ENCODE results near the gene ANXA4. TPM values are rescaled to one million over a fixed set of nuclear protein-coding genes. Genes with fewer than 3 reads are reported as not detected.

The ANXA4 gene
- total and polyA plus RNA-seq, 2 experiments from 2014 or later, result 107 to 231 TPM

DNA sequence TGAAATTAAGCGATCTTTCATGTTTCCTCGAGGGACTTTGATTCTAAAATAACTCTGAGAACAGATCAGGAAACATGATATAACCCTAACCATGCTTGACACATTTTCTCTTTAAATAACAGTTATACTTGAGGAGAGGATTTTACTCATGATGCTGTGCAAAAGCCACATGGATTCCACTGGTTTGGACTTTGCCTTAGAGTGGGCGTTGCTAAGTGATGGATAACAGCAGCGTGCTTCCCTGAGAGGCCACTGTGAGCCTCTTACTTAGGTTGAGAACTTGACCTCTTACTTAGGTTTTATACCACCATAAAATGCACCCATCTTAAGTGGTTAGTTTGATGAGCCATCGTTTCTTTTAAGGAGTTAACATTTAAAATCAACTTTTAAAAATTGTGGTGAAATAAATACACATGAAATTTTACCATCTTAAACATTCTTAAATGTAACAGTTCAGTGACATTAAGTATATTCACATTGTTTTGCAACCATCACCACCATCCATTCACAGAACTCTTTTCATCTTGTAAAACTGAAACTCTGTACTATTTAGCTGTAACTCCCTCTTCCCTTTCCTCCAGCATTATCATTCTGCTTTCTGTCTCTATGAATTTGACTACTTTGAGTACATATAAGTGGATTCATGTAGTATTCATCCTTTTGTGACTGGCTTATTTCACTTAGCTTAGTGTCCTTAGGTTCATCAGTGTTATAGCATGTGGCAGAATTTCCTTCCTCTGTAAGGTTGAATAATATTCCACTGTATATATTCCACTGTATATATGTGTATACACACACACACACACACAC, 22.6 kb downstream of the ANXA4 start:
- Histone ChIP-seq H3K4me3 (no peak overlapping the region), H3K4me2 (peak overlapping the region; percentile 35), H3K36me3 (replicated peaks; ENCODE audit: insufficient read depth, low read depth) (peaks cover 2% of the 10 kb centered on the region), H2AFZ (no peak overlapping the region), H3K9me3 (ENCODE audit: low read depth) (no peaks in the 10 kb centered on the region), H4K20me1 (ENCODE audit: insufficient read depth, poor library complexity, severe bottlenecking) (no peaks in the 10 kb centered on the region), H3K9me2 (replicated peaks; ENCODE audit: insufficient read depth) (no peaks in the 10 kb centered on the region), H3K79me2 (peaks cover 71% of the 10 kb centered on the region), H3K27ac (peak overlapping the region; percentile 96), H3K27me3 (no peaks in the 10 kb centered on the region), H3K4me1 (ENCODE audit: insufficient read depth) (peaks cover 62% of the 10 kb centered on the region)
- TF ChIP-seq CTCF (IDR thresholded peaks at IDR 0.05; ENCODE audit: poor library complexity) (no peak), EZH2 (IDR thresholded peaks at IDR 0.05; ENCODE audit: borderline replicate concordance) (no peak), EZH2phosphoT487 (IDR thresholded peaks at IDR 0.05; ENCODE audit: low read depth, severe bottlenecking, unreplicated experiment) (no peak)
- DNase-seq (ENCODE audit: low spot score), result peak; percentile 73
- WGBS (ENCODE audit: low lambda C conversion rate, missing lambda C conversion rate), result 68% methylated on average over 5 of the region's 5 CpGs

DNA sequence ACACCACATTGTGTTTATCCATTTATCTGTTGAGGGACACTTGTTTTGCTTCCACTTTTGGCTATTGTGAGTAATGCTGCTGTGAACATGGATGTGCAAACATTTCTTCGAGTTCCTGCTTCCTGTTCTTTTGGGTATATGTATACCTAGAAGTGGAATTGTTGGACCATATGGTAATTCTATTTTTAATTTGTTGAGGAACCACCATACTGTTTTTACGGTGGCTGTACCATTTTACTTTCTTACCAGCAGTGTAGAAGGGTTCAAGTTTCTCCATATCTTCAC, 23.1 kb downstream of the ANXA4 start:
- peaks cover 68% of the 10 kb centered on the region for H3K79me2 ChIP-seq
- H3K27me3 ChIP-seq, result no peaks in the 10 kb centered on the region
- H3K4me3 ChIP-seq, result no peak overlapping the region
- TF ChIP-seq EZH2 (IDR thresholded peaks at IDR 0.05; ENCODE audit: borderline replicate concordance), result no peak
- no peaks in the 10 kb centered on the region for H3K9me2 ChIP-seq (replicated peaks; ENCODE audit: insufficient read depth)
- H3K4me1 ChIP-seq (ENCODE audit: insufficient read depth), result peaks cover 67% of the 10 kb centered on the region
- peak overlapping the region; percentile 96 for H3K27ac ChIP-seq
- H2AFZ ChIP-seq, result no peak overlapping the region
- DNase-seq (ENCODE audit: low spot score), result no peak
- H3K36me3 ChIP-seq (replicated peaks; ENCODE audit: insufficient read depth, low read depth), result peaks cover 2% of the 10 kb centered on the region
- H4K20me1 ChIP-seq (ENCODE audit: insufficient read depth, poor library complexity, severe bottlenecking), result no peaks in the 10 kb centered on the region
- peak overlapping the region; percentile 28 for H3K4me2 ChIP-seq
- 91% methylated on average over 2 of the region's 2 CpGs for WGBS (ENCODE audit: low lambda C conversion rate, missing lambda C conversion rate)
- H3K9me3 ChIP-seq (ENCODE audit: low read depth), result no peaks in the 10 kb centered on the region

- Histone ChIP-seq H3K36me3 (replicated peaks; ENCODE audit: insufficient read depth, low read depth) (peaks cover 2% of the 10 kb centered on the region), H4K20me1 (ENCODE audit: insufficient read depth, poor library complexity, severe bottlenecking) (no peaks in the 10 kb centered on the region), H2AFZ (no peak overlapping the region), H3K4me3 (no peak overlapping the region), H3K4me2 (no peak overlapping the region), H3K4me1 (ENCODE audit: insufficient read depth) (peaks cover 72% of the 10 kb centered on the region), H3K27ac (peak overlapping the region; percentile 96), H3K9me2 (replicated peaks; ENCODE audit: insufficient read depth) (no peaks in the 10 kb centered on the region), H3K9me3 (ENCODE audit: low read depth) (no peaks in the 10 kb centered on the region), H3K79me2 (peaks cover 64% of the 10 kb centered on the region), H3K27me3 (no peaks in the 10 kb centered on the region)
- no peak for DNase-seq (ENCODE audit: low spot score)
- 73% methylated on average over 3 of the region's 3 CpGs for WGBS (ENCODE audit: low lambda C conversion rate, missing lambda C conversion rate)
- no peak for TF ChIP-seq CTCF (IDR thresholded peaks at IDR 0.05; ENCODE audit: poor library complexity)
- no peak for TF ChIP-seq EZH2 (IDR thresholded peaks at IDR 0.05; ENCODE audit: borderline replicate concordance)
- TF ChIP-seq EZH2phosphoT487 (IDR thresholded peaks at IDR 0.05; ENCODE audit: low read depth, severe bottlenecking, unreplicated experiment), result no peak
Measured at GRCh38 chr2:69766014-69766413, 24.1 kb downstream of the ANXA4 start.

DNA sequence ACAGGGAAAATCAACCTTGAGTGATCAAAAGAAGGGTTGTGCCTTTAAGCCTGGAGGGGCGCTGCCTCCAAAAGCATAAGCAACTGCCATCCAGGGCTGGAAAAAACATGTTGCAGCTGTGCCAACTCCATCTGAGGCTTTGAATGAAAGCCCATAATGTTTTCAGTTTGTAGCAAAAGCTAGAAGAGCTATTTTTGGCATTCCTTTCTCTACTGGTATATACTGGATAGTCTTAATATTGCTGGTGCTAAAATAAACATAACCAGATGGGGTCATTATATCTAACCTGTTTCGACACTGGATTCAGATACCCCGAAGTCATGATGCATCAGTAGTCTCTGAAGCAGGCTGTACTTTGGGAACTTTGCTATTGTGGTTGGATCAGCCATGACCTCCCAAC, 25.1 kb downstream of the ANXA4 start:
- peak; percentile 12 for TF ChIP-seq CTCF (IDR thresholded peaks at IDR 0.05; ENCODE audit: poor library complexity)
- TF ChIP-seq EZH2phosphoT487 (IDR thresholded peaks at IDR 0.05; ENCODE audit: low read depth, severe bottlenecking, unreplicated experiment), result no peak
- TF ChIP-seq EZH2 (IDR thresholded peaks at IDR 0.05; ENCODE audit: borderline replicate concordance), result no peak
- Histone ChIP-seq H3K4me2 (peak overlapping the region; percentile 25), H3K4me1 (ENCODE audit: insufficient read depth) (peaks cover 79% of the 10 kb centered on the region), H3K27ac (peak overlapping the region; percentile 96), H4K20me1 (ENCODE audit: insufficient read depth, poor library complexity, severe bottlenecking) (no peaks in the 10 kb centered on the region), H3K27me3 (no peaks in the 10 kb centered on the region), H3K4me3 (no peak overlapping the region), H3K9me3 (ENCODE audit: low read depth) (no peaks in the 10 kb centered on the region), H3K79me2 (peaks cover 64% of the 10 kb centered on the region), H2AFZ (no peak overlapping the region), H3K9me2 (replicated peaks; ENCODE audit: insufficient read depth) (no peaks in the 10 kb centered on the region), H3K36me3 (replicated peaks; ENCODE audit: insufficient read depth, low read depth) (peaks cover 2% of the 10 kb centered on the region)
- DNase-seq (ENCODE audit: low spot score), result no peak
- WGBS (ENCODE audit: low lambda C conversion rate, missing lambda C conversion rate), result 54% methylated on average over 3 of the region's 3 CpGs
